Activated T-cell treated with anti-CD3 and anti-CD28 coated beads, Interleukin-2, amount 50 U/mL, for 24 hours (primary cell): ENCODE measurements around the gene TMC4.

Experiments used
- DNase-seq: peaks from one replicate; pipeline ENCODE4 v3.0.0-alpha.2; 2020
- H3K27ac Mint-ChIP-seq: 2 replicates; pipeline ENCODE4 v1.8.0; 2020; ENCODE audit warnings: mild to moderate bottlenecking, mixed read lengths
- H3K27me3 Mint-ChIP-seq: 2 replicates; pipeline ENCODE4 v1.8.0; 2020; ENCODE audit warnings: mixed read lengths
- H3K36me3 Mint-ChIP-seq: 2 replicates; pipeline ENCODE4 v1.8.0; 2020; ENCODE audit warnings: low read depth, mixed read lengths
- H3K4me1 Mint-ChIP-seq: 2 replicates; pipeline ENCODE4 v1.8.0; 2020; ENCODE audit warnings: low read depth, mixed read lengths
- H3K4me3 Mint-ChIP-seq: 2 replicates; pipeline ENCODE4 v1.8.0; 2020; ENCODE audit warnings: mild to moderate bottlenecking, moderate library complexity, mixed read lengths
- H3K9me3 Mint-ChIP-seq: 2 replicates; pipeline ENCODE4 v1.8.0; 2020; ENCODE audit warnings: mixed read lengths

Gene TMC4

GRCh38 chr19:54159352-54160181 is 13.4 kb downstream of the TMC4 start, which contains the start of gene LENG1:
TSS of gene LENG1 (minus strand) at chr19:54159721. CDS start at chr19:54159695, 26 bp downstream.
- peak within 1 kb of the TSS; percentile 97 for H3K27ac Mint-ChIP-seq
- peaks cover 65% of the 10 kb centered on the region for H3K4me1 Mint-ChIP-seq
- no peaks in the 10 kb centered on the region for H3K9me3 Mint-ChIP-seq
- peaks cover 8% of the 10 kb centered on the region for H3K27me3 Mint-ChIP-seq
- peak; percentile 93 for DNase-seq
- H3K4me3 Mint-ChIP-seq: peak within 1 kb of the TSS; percentile 87
- peaks cover 47% of the 10 kb centered on the region for H3K36me3 Mint-ChIP-seq

GRCh38 chr19:54158812-54159351 is 14.1 kb downstream of the TMC4 start:
- Mint-ChIP-seq H3K27ac (peak overlapping the region; percentile 97), H3K4me1 (peaks cover 65% of the 10 kb centered on the region), H3K27me3 (peaks cover 3% of the 10 kb centered on the region), H3K9me3 (no peaks in the 10 kb centered on the region), H3K4me3 (peak overlapping the region; percentile 87), H3K36me3 (peaks cover 54% of the 10 kb centered on the region)
- peak; percentile 57 for DNase-seq

GRCh38 chr19:54156953-54157352 is 16.0 kb downstream of the TMC4 start:
- H3K4me3 Mint-ChIP-seq: no peak overlapping the region

GRCh38 chr19:54156490-54156889 is 16.5 kb downstream of the TMC4 start:
- Mint-ChIP-seq H3K4me1 (peaks cover 56% of the 10 kb centered on the region), H3K9me3 (no peaks in the 10 kb centered on the region), H3K36me3 (peaks cover 76% of the 10 kb centered on the region), H3K4me3 (no peak overlapping the region), H3K27ac (peak overlapping the region; percentile 72), H3K27me3 (no peaks in the 10 kb centered on the region)
- no peak for DNase-seq

More at GRCh38 chr19:54156953-54157352, 16.0 kb downstream of the TMC4 start:
- Mint-ChIP-seq H3K36me3 (peaks cover 71% of the 10 kb centered on the region), H3K27me3 (no peaks in the 10 kb centered on the region), H3K9me3 (no peaks in the 10 kb centered on the region), H3K27ac (peak overlapping the region; percentile 83), H3K4me1 (peaks cover 60% of the 10 kb centered on the region)
- no peak for DNase-seq

GRCh38 chr19:54155694-54156093 is 17.3 kb downstream of the TMC4 start:
- Mint-ChIP-seq H3K4me3 (no peak overlapping the region), H3K27ac (peak overlapping the region; percentile 72), H3K27me3 (no peaks in the 10 kb centered on the region), H3K36me3 (peaks cover 84% of the 10 kb centered on the region), H3K9me3 (no peaks in the 10 kb centered on the region), H3K4me1 (peaks cover 52% of the 10 kb centered on the region)
- no peak for DNase-seq

GRCh38 chr19:54154603-54155345 is 18.2 kb downstream of the TMC4 start:
- peaks cover 44% of the 10 kb centered on the region for H3K4me1 Mint-ChIP-seq
- H3K9me3 Mint-ChIP-seq: no peaks in the 10 kb centered on the region
- H3K36me3 Mint-ChIP-seq: peaks cover 89% of the 10 kb centered on the region
- H3K27ac Mint-ChIP-seq: peak overlapping the region; percentile 91
- H3K4me3 Mint-ChIP-seq: no peak overlapping the region
- DNase-seq: peak; percentile 49
- no peaks in the 10 kb centered on the region for H3K27me3 Mint-ChIP-seq

- no peak for DNase-seq
- Mint-ChIP-seq H3K4me1 (peaks cover 40% of the 10 kb centered on the region), H3K4me3 (no peak overlapping the region), H3K27ac (peak overlapping the region; percentile 91), H3K36me3 (peaks cover 94% of the 10 kb centered on the region), H3K9me3 (no peaks in the 10 kb centered on the region), H3K27me3 (no peaks in the 10 kb centered on the region)
These were observed 19.1 kb downstream of the TMC4 start for GRCh38 chr19:54153731-54154326.

GRCh38 chr19:54152878-54153524 is 20.0 kb downstream of the TMC4 start:
- no peaks in the 10 kb centered on the region for H3K27me3 Mint-ChIP-seq
- H3K4me1 Mint-ChIP-seq: peaks cover 31% of the 10 kb centered on the region
- peak overlapping the region; percentile 91 for H3K27ac Mint-ChIP-seq
- DNase-seq: no peak
- H3K9me3 Mint-ChIP-seq: no peaks in the 10 kb centered on the region
- H3K36me3 Mint-ChIP-seq: peaks cover 90% of the 10 kb centered on the region
- no peak overlapping the region for H3K4me3 Mint-ChIP-seq

- H3K36me3 Mint-ChIP-seq: peaks cover 90% of the 10 kb centered on the region
- no peak overlapping the region for H3K27ac Mint-ChIP-seq
- H3K4me3 Mint-ChIP-seq: no peak overlapping the region
- no peak for DNase-seq
- H3K9me3 Mint-ChIP-seq: no peaks in the 10 kb centered on the region
- H3K4me1 Mint-ChIP-seq: peaks cover 30% of the 10 kb centered on the region
- H3K27me3 Mint-ChIP-seq: no peaks in the 10 kb centered on the region
These were observed 20.7 kb downstream of the TMC4 start for GRCh38 chr19:54152267-54152666.

GRCh38 chr19:54151362-54152035 is 21.5 kb downstream of the TMC4 start:
- Mint-ChIP-seq H3K4me3 (no peak overlapping the region), H3K9me3 (no peaks in the 10 kb centered on the region), H3K27ac (peak overlapping the region; percentile 40), H3K4me1 (peaks cover 24% of the 10 kb centered on the region), H3K36me3 (peaks cover 90% of the 10 kb centered on the region), H3K27me3 (no peaks in the 10 kb centered on the region)
- DNase-seq: no peak

GRCh38 chr19:54149021-54149812 is 23.7 kb downstream of the TMC4 start:
- H3K36me3 Mint-ChIP-seq: peaks cover 93% of the 10 kb centered on the region
- no peak overlapping the region for H3K4me3 Mint-ChIP-seq
- peak overlapping the region; percentile 68 for H3K27ac Mint-ChIP-seq
- H3K27me3 Mint-ChIP-seq: no peaks in the 10 kb centered on the region
- DNase-seq: no peak
- H3K9me3 Mint-ChIP-seq: no peaks in the 10 kb centered on the region
- H3K4me1 Mint-ChIP-seq: peaks cover 13% of the 10 kb centered on the region

GRCh38 chr19:54148158-54148557 is 24.8 kb downstream of the TMC4 start:
- Mint-ChIP-seq H3K27me3 (no peaks in the 10 kb centered on the region), H3K9me3 (no peaks in the 10 kb centered on the region), H3K27ac (no peak overlapping the region), H3K4me3 (no peak overlapping the region), H3K36me3 (peaks cover 93% of the 10 kb centered on the region), H3K4me1 (peaks cover 2% of the 10 kb centered on the region)
- no peak for DNase-seq

- H3K27me3 Mint-ChIP-seq: no peaks in the 10 kb centered on the region
- no peaks in the 10 kb centered on the region for H3K9me3 Mint-ChIP-seq
- H3K27ac Mint-ChIP-seq: no peak overlapping the region
- peaks cover 95% of the 10 kb centered on the region for H3K36me3 Mint-ChIP-seq
- H3K4me3 Mint-ChIP-seq: no peak overlapping the region
- H3K4me1 Mint-ChIP-seq: peaks cover 2% of the 10 kb centered on the region
- DNase-seq: no peak
These were observed 25.3 kb downstream of the TMC4 start for GRCh38 chr19:54147676-54148075.
